ENCODE measurements around the gene CLDN10. TPM values are rescaled to one million over a fixed set of nuclear protein-coding genes. Genes with fewer than 3 reads are reported as not detected.
A peak's percentile ranks its signal among the peaks of the same experiment; 100 is the strongest.

The CLDN10 gene
- total and polyA plus RNA-seq, 12 donors, result 0.21 to 0.72 (median 0.28) TPM; not detected in 4

GRCh38 chr13:95546919-95547318, 5.6 kb upstream of the CLDN10 start:
- WGBS, 2 donors, result 17 to 46% methylated on average over 2 to 3 of the region's 3 CpGs
- peaks cover 0 to under 1% (median 0%) of the 10 kb centered on the region in 9 donors for H3K4me1 ChIP-seq
- no peak overlapping the region for H3K4me3 ChIP-seq
- peaks cover 0 to 69% (median 42%) of the 10 kb centered on the region in 7 donors for H3K27me3 ChIP-seq
- H3K27ac ChIP-seq, result no peak overlapping the region
- no peaks in the 10 kb centered on the region for H3K36me3 ChIP-seq
- TF ChIP-seq, protein P1, sequence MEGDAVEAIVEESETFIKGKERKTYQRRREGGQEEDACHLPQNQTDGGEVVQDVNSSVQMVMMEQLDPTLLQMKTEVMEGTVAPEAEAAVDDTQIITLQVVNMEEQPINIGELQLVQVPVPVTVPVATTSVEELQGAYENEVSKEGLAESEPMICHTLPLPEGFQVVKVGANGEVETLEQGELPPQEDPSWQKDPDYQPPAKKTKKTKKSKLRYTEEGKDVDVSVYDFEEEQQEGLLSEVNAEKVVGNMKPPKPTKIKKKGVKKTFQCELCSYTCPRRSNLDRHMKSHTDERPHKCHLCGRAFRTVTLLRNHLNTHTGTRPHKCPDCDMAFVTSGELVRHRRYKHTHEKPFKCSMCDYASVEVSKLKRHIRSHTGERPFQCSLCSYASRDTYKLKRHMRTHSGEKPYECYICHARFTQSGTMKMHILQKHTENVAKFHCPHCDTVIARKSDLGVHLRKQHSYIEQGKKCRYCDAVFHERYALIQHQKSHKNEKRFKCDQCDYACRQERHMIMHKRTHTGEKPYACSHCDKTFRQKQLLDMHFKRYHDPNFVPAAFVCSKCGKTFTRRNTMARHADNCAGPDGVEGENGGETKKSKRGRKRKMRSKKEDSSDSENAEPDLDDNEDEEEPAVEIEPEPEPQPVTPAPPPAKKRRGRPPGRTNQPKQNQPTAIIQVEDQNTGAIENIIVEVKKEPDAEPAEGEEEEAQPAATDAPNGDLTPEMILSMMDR (IDR thresholded peaks at IDR 0.05), result no peak
- ATAC-seq, result no peak
- no peaks in the 10 kb centered on the region for H3K9me3 ChIP-seq
- intact Hi-C loops (cut with DNase I), result loop anchor here in 1 of 10 donors (10.0 kb wide), 1 partner anchor 288 kb away; no protein-coding TSS in a partner anchor
- DNase-seq, result no peak

- Histone ChIP-seq H3K36me3 (no peaks in the 10 kb centered on the region), H3K4me1 (peaks cover 0 to 5% (median 0%) of the 10 kb centered on the region in 9 donors), H3K9me3 (no peaks in the 10 kb centered on the region), H3K4me3 (no peak overlapping the region), H3K27me3 (peaks cover 5 to 76% (median 49%) of the 10 kb centered on the region in 7 donors), H3K27ac (no peak overlapping the region)
- TF ChIP-seq, protein P1 (IDR thresholded peaks at IDR 0.05), result no peak
- intact Hi-C loops (cut with DNase I), result loop anchor here in 1 of 10 donors (10.0 kb wide), 1 partner anchor 287 kb away; no protein-coding TSS in a partner anchor
- no peak for ATAC-seq
- WGBS, 2 donors, result 52 to 58% methylated on average over 6 of the region's 6 CpGs
- DNase-seq, result no peak
Observed at GRCh38 chr13:95547531-95548167, 4.9 kb upstream of the CLDN10 start.

GRCh38 chr13:95552208-95552538, 347 bp upstream of the CLDN10 start:
- Histone ChIP-seq H3K4me3 (peak overlapping the region in 6 of 10 donors; percentile 10 to 32 (median 22)), H3K9me3 (no peaks in the 10 kb centered on the region), H3K4me1 (peaks cover 0 to 20% (median 6%) of the 10 kb centered on the region in 9 donors), H3K27ac (no peak overlapping the region), H3K27me3 (peaks cover 12 to 87% (median 78%) of the 10 kb centered on the region in 7 donors), H3K36me3 (no peaks in the 10 kb centered on the region)
- ATAC-seq (no peak), DNase-seq (no peak)
- TF ChIP-seq, protein P1 (IDR thresholded peaks at IDR 0.05), result no peak
- intact Hi-C loops (cut with DNase I), result no loop called here
- 18 to 24% methylated on average over 17 of the region's 17 CpGs for WGBS, 2 donors

GRCh38 chr13:95553581-95554385, 1.3 kb downstream of the CLDN10 start:
- DNase-seq, result peak in 1 of 2 donors; percentile 13
- Histone ChIP-seq H3K4me3 (peak overlapping the region in 5 of 10 donors; percentile 11 to 32 (median 24)), H3K27me3 (peaks cover 12 to 83% (median 71%) of the 10 kb centered on the region in 7 donors), H3K27ac (no peak overlapping the region), H3K9me3 (no peaks in the 10 kb centered on the region), H3K36me3 (no peaks in the 10 kb centered on the region), H3K4me1 (peaks cover 0 to 20% (median 6%) of the 10 kb centered on the region in 9 donors)
- 44 to 48% methylated on average over 29 of the region's 29 CpGs for WGBS, 2 donors
- TF ChIP-seq, protein P1 (IDR thresholded peaks at IDR 0.05), result no peak
- peak in 1 of 8 donors; percentile 57 for ATAC-seq
- intact Hi-C loops (cut with DNase I), result no loop called here

Measured in heart right ventricle (tissue), 16 donors.